ENCODE results near the gene ZNF597.

Gene ZNF597

DNA sequence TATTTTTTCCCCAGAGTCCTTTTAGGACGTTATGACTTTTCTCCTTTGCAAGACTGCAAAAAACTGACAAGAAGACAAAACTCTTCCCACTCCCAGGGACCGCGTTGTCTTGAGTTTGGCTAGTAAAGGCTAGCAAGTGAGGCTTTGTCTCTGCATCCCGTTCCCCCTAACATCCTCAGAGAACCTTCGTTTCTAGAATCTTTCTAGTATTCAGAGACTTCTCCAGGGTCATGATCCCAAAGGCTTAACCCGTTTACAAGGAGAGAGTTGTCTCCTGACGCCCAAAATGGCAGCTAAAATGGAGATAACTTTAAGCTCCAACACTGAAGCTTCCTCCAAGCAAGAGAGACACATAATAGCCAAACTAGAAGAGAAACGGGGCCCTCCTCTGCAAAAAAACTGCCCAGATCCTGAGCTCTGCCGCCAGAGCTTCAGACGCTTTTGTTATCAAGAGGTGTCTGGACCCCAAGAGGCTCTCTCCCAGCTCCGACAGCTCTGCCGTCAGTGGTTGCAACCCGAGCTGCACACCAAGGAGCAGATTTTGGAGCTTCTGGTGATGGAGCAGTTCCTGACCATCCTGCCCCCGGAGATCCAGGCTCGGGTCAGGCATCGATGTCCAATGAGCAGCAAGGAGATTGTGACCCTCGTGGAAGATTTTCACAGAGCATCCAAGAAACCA is 41.4 kb downstream of the ZNF597 start:
- H3K36me3 ChIP-seq (ENCODE audit: control insufficient read depth, insufficient read depth, low read length) = peaks cover 39% of the 10 kb centered on the region
- H3K27me3 ChIP-seq (ENCODE audit: control insufficient read depth, insufficient read depth, low read length) = no peaks in the 10 kb centered on the region
- H3K27ac ChIP-seq (ENCODE audit: low read depth, low read length) = peak overlapping the region; percentile 85
- peaks cover 4% of the 10 kb centered on the region for H3K4me1 ChIP-seq (ENCODE audit: control insufficient read depth, insufficient read depth, low read length)
- peak overlapping the region; percentile 95 for H3K4me3 ChIP-seq (ENCODE audit: low read length)
- peak overlapping the region; percentile 73 for H3K9ac ChIP-seq (ENCODE audit: low read length)

DNA sequence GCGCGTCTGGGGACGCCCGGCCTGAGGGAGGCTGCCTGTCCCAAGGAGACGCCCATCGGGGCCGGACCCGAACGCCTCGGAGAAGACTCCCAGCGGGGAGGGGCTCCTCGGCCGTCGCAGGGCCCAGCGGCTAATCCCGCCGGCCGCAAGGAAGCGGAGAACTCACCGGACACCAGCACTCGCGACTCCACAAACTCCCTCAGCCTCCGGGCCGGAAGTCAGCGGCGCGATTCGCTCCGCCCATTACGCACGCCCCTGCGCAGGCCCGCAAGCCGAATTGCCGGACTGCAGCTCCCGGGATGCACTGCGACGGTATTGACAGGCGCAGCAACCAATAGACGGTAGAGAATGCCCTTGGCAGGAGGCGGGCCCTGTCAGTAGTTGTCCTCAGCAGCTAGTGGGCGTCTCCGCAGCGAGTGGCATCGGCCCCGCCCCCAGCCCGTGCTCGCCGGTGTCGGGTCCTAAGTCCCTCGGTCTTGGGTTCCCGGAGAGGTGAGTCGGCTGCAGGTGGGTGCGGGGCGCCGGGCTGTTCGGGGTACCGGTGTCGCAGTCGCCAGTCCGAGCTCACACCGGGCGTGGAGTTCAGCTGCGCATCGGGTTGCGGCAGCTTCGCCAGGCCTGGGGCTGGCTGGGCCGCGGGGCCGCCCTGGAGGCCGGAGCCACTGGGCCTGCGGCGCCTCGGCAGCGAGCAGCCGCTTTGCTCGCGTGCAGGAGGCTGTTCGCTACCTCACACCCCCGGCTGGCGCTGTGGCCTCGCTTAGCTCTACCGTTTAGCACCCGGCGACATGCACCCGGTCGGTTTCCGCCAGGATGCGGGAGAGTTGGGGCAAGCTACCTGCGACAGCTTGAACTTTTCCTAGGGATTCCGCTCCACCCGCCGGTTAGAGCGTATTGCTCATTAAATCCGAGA is 42.3 kb downstream of the ZNF597 start, which contains the start of the genes ZNF174 and ZSCAN32:
TSS of gene ZNF174 (plus strand) at position 437 of the 910 bp plus-strand sequence. CDS start 790 bp downstream, outside the sequence.
TSS of gene ZSCAN32 (minus strand) at position 226 of the 910 bp plus-strand sequence. CDS start 3,447 bp downstream, outside the sequence.
- Histone ChIP-seq H3K27ac (ENCODE audit: low read depth, low read length) (peak within 1 kb of the TSS; percentile 85), H3K27me3 (ENCODE audit: control insufficient read depth, insufficient read depth, low read length) (no peaks in the 10 kb centered on the region), H3K9ac (ENCODE audit: low read length) (peak within 1 kb of the TSS; percentile 94), H3K36me3 (ENCODE audit: control insufficient read depth, insufficient read depth, low read length) (peaks cover 43% of the 10 kb centered on the region), H3K4me3 (ENCODE audit: low read length) (peak within 1 kb of the TSS; percentile 97), H3K4me1 (ENCODE audit: control insufficient read depth, insufficient read depth, low read length) (peaks cover 4% of the 10 kb centered on the region)

DNA sequence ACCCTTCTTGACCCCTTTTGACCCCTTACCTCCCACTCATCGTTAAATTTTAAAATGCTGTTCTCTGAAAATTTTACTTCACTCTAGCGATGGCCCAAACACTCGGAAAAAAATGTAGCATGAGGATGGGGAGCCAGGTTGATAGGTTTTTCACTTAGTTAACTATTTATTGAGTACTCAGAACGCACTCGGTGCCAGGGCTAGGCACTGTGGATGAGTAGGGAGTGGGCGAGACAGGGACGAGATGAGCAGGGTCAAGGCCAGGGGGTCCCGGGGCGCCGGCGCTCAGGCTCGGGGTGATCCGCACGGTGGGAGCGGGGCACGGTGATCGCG is 42.9 kb downstream of the ZNF597 start:
- H3K9ac ChIP-seq (ENCODE audit: low read length) = peak overlapping the region; percentile 94
- peak overlapping the region; percentile 85 for H3K27ac ChIP-seq (ENCODE audit: low read depth, low read length)
- peaks cover 40% of the 10 kb centered on the region for H3K36me3 ChIP-seq (ENCODE audit: control insufficient read depth, insufficient read depth, low read length)
- H3K27me3 ChIP-seq (ENCODE audit: control insufficient read depth, insufficient read depth, low read length) = no peaks in the 10 kb centered on the region
- peak overlapping the region; percentile 97 for H3K4me3 ChIP-seq (ENCODE audit: low read length)
- peaks cover 4% of the 10 kb centered on the region for H3K4me1 ChIP-seq (ENCODE audit: control insufficient read depth, insufficient read depth, low read length)

DNA sequence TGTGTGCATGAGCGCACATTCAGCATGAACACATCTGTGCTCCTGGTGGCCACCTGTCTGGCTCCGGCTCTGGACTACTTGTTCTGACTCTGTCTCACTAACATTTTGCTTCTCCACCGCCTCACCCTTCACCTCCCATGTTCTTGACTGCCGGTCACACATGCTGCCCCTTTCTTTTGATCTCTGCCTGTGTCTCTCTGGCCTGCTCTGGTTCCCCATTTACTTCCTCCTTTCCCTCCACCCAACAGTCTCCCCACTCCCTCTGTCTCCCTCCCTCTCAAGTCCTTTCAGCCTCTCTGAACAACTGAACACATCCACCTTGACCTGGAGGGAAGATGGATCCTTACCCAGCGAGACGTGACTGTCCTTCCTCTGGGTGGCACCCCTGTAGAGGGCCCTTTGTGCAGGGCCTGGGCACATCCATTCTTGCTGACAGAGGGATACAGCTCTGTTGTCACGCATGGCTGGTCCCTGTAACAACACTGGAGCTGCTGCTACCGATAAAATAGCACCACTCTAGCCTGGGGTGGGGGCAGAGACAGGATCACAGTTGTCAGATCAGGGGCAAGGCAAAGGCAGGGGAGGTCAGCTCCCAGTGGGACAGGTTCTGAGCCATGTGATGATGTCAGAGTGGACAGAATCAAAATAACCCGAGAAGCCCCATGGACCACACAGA is 53.5 kb downstream of the ZNF597 start:
- Histone ChIP-seq H3K9ac (ENCODE audit: low read length) (no peak overlapping the region), H3K36me3 (ENCODE audit: control insufficient read depth, insufficient read depth, low read length) (peaks cover 44% of the 10 kb centered on the region), H3K27me3 (ENCODE audit: control insufficient read depth, insufficient read depth, low read length) (no peaks in the 10 kb centered on the region), H3K4me1 (ENCODE audit: control insufficient read depth, insufficient read depth, low read length) (no peaks in the 10 kb centered on the region), H3K27ac (ENCODE audit: low read depth, low read length) (no peak overlapping the region), H3K4me3 (ENCODE audit: low read length) (no peak overlapping the region)

DNA sequence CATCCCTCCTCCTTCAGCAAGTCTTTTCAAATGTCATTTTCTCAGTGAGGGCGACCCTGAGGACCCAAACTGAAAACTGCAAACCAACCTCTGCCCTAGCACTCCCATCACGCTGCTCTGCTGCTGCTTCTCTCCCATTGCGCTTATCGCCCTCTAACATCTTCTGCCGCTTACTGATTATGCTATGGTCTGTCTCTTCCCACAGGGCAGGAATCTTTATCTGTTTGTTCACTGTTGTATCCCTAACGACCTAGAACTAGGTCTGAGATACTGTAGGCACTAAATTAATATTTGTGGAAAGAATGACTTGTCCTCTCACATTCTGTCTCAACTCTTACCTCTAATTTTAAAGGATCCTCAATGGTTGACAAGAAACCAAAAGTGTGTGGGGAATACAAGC is 55.0 kb downstream of the ZNF597 start:
- Histone ChIP-seq H3K36me3 (ENCODE audit: control insufficient read depth, insufficient read depth, low read length) (peaks cover 53% of the 10 kb centered on the region), H3K4me1 (ENCODE audit: control insufficient read depth, insufficient read depth, low read length) (no peaks in the 10 kb centered on the region), H3K9ac (ENCODE audit: low read length) (no peak overlapping the region)

DNA sequence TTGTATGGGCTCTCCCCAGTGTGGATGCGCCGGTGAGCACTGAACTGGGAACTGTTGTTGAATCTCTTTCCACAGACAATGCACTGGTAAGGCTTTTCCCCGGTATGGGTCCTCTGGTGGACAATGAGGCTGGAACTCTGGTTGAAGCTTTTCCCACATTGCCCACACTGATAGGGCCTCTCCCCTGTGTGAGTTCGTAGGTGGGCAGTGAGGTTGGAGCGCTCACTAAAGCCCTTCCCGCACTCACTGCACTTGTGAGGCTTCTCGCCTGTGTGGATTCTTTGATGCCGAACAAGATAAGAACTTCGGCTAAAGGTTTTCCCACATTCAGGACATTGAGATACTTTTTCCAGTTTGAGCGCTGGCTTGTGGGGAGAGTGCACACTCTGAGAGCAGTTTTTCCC is 60.3 kb downstream of the ZNF597 start:
- no peak overlapping the region for H3K27ac ChIP-seq (ENCODE audit: low read depth, low read length)
- H3K27me3 ChIP-seq (ENCODE audit: control insufficient read depth, insufficient read depth, low read length) = no peaks in the 10 kb centered on the region
- no peak overlapping the region for H3K9ac ChIP-seq (ENCODE audit: low read length)
- no peaks in the 10 kb centered on the region for H3K4me1 ChIP-seq (ENCODE audit: control insufficient read depth, insufficient read depth, low read length)
- peak overlapping the region; percentile 47 for H3K4me3 ChIP-seq (ENCODE audit: low read length)
- peaks cover 38% of the 10 kb centered on the region for H3K36me3 ChIP-seq (ENCODE audit: control insufficient read depth, insufficient read depth, low read length)

More for the DNA sequence above, 55.0 kb downstream of the ZNF597 start:
- H3K27me3 ChIP-seq (ENCODE audit: control insufficient read depth, insufficient read depth, low read length) = no peaks in the 10 kb centered on the region
- no peak overlapping the region for H3K4me3 ChIP-seq (ENCODE audit: low read length)
- no peak overlapping the region for H3K27ac ChIP-seq (ENCODE audit: low read depth, low read length)
